Heart right ventricle (tissue), 16 donors: Measurements from ENCODE around the gene ABCB6. TPM values are rescaled to one million over a fixed set of nuclear protein-coding genes. Genes with fewer than 3 reads are reported as not detected.

Experiments
- ATAC-seq, 8 donors: fragments of 200-7000 bp; cut with Tn5 transposase; one replicate each; pipeline ENCODE4 v1.9.1; 2020; ENCODE audit warnings: mild to moderate bottlenecking in 8 of 8, moderate library complexity in 8 of 8, moderate number of reproducible peaks in 1 of 8
- DNase-seq, 2 donors: peaks; one replicate each; pipeline ENCODE4 v3.0.0-alpha.2; 2020
- H3K27ac ChIP-seq, 10 donors: fragments of 200-600 bp; sonication (generic) in 2 of 10; one replicate each; pipeline versions ENCODE4 v1.5.0 to v1.8.0; 2020 to 2022; ENCODE audit warnings: mild to moderate bottlenecking in 3 of 10
- H3K27me3 ChIP-seq, 7 donors: fragments of 200-600 bp; one replicate each; pipeline ENCODE4 v1.8.0; 2021 to 2022; ENCODE audit warnings: mild to moderate bottlenecking in 2 of 7
- H3K36me3 ChIP-seq, 9 donors: fragments of 200-600 bp; sonication (generic) in 1 of 9; one replicate each; pipeline versions ENCODE4 v1.5.0 to v1.8.0; 2020 to 2022; ENCODE audit warnings: mild to moderate bottlenecking in 2 of 9
- H3K4me1 ChIP-seq, 9 donors: fragments of 200-600 bp; sonication (generic) in 1 of 9; one replicate each; pipeline versions ENCODE4 v1.5.0 to v1.8.0; 2020 to 2022; ENCODE audit warnings: mild to moderate bottlenecking in 4 of 9
- H3K4me3 ChIP-seq, 10 donors: fragments of 200-600 bp; sonication (generic) in 2 of 10; one replicate each; pipeline versions ENCODE4 v1.5.0 to v1.8.0; 2020 to 2022; ENCODE audit warnings: mild to moderate bottlenecking in 7 of 10, moderate library complexity in 2 of 10
- H3K9me3 ChIP-seq, 11 donors: fragments of 200-600 bp in 10 of 11; sonication (generic) in 2 of 11; one replicate each; pipeline versions ENCODE4 v1.5.0 to v1.8.0; 2013 to 2022; ENCODE audit warnings: mild to moderate bottlenecking in 2 of 11, control low read depth in 1 of 11, moderate library complexity in 1 of 11
- CTCF ChIP-seq, 9 donors: fragments of 200-600 bp; sonication (generic) in 2 of 9; IDR thresholded peaks; one replicate each; pipeline versions ENCODE4 v1.5.0 to v1.8.0; 2021 to 2022; ENCODE audit warnings: antibody characterized with exemption in 9 of 9, mild to moderate bottlenecking in 5 of 9, moderate library complexity in 1 of 9
- WGBS, 2 donors: extraction: QIAGEN DNeasy Blood & Tissue Kit; methylation state at CpG; one replicate each; pipeline ENCODE4 v1.1.7; 2013; ENCODE audit warnings: inconsistent platforms in 1 of 2; 5-methylcytosine and 5-hydroxymethylcytosine counted together
- intact Hi-C, 10 donors: fragments of 100-400 bp; cut with DNase I; formaldehyde crosslinking; loops; one replicate each; pipeline versions ENCODE4 v1.11.1 to v1.14.2; 2022
- polyA plus RNA-seq, 2 donors: library from polyadenylated mRNA; stranded (reverse); fragments of 200-250 nt; gene quantifications; one replicate each; pipeline ENCODE4 v1.2.3, GENCODE V29; 2013
- total RNA-seq, 10 donors: library from RNA; stranded (reverse); fragmentation: NEBNext Ultra II Directional in 3 of 10; extraction: Animal tissue kit (Norgen Biotek cat#: 25700) in 3 of 10; gene quantifications; one replicate each; pipeline versions ENCODE4 v1.2.1 to v1.2.4, GENCODE V29; 2021 to 2023
- donor health status: Arrhythmogenic right ventricular cardiomyopathy.
- donor health status: ischemic (EF 13 %, LVEDD 7.1; RV severe dilation, severe dysfunction).
- donor health status: healthy with polysubstance abuse.
- donor health status: DM: no; HTN: yes; CAD: no.
- donor health status: DM: no; HTN: no; CAD: no.
- donor health status: ischemic (EF 25% LVEDD 6.9; RV normal size, moderate dysfunction).
- donor health status: ischemic (EF 25% LVEDD 5.7; RV mildly dilated, moderate dysfunction).
- donor health status: healthy.
- donor health status: DM: yes; HTN: yes; CAD: no.
- donor health status: Ischemic cardiomyopathy.
- donor health status: ischemic (EF 35%, LVEDD 5.7; RV mildly dilated, moderate dysfunction).
- donor health status: nonischemic (EF 11% LVEDD 7.7; RV severe dilation, severe dysfunction).
- donor health status: DM: yes; HTN: yes; CAD: no.
- donor health status: PGD.
- donor health status: ischemic (EF 29% LVEDD 5.4; RV normal size, mild dysfunction).
- donor health status: nonischemic (EF 23%, LVEDD 6.1; RV moderate dilation, normal function).

Gene ABCB6
- total and polyA plus RNA-seq, 12 donors = 9.8 to 34.0 (median 18.5) TPM

DNA sequence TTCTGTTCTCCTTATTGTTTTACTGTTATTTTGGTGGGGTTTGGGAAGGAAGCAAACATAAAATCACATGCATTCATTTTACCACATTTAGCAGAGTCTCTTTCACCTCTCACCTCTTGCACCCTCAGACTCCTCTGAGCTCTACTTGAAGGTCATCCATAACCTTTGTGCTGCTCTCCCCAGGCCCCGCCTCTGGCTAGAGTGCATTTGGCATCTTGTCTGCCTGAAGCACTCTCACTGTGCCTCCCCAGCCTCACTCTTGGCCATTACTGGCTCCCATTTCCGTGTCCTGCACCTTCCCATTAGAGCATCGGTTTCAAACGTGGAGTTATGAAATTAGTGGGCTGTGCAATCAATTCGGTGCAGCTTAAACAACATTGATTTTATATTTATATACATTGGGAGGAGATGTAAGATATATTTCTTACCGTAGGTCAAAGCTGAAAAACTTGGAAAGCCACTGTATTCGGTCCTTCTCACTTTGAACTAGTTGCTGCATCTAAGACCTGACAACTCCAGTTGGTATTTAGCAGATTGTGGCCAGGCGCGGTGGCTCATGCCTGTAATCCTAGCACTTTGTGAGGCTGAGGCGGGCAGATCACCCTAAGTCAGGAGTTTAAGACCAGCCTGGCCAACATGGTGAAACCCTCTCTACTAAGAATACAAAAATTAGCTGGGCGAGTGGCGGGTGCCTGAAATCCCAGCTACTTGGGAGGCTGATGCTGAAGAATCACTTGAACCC, 19.1 kb downstream of the ABCB6 start:
- no peak for ATAC-seq
- DNase-seq = no peak
- H3K36me3 ChIP-seq = no peaks in the 10 kb centered on the region
- intact Hi-C loops = no loop called here
- no peaks in the 10 kb centered on the region for H3K4me1 ChIP-seq
- peaks cover 0 to 2% (median 0%) of the 10 kb centered on the region in 11 donors for H3K9me3 ChIP-seq
- H3K27me3 ChIP-seq = peaks cover 0 to 22% (median 3%) of the 10 kb centered on the region in 7 donors
- H3K27ac ChIP-seq = no peak overlapping the region
- WGBS, 2 donors = 83 to 84% methylated on average over 12 of the region's 12 CpGs
- no peak overlapping the region for H3K4me3 ChIP-seq
- no peak for TF ChIP-seq CTCF (IDR thresholded peaks at IDR 0.05)

GRCh38 chr2:219198974-219199373, 19.8 kb downstream of the ABCB6 start:
- DNase-seq = no peak
- no peaks in the 10 kb centered on the region for H3K36me3 ChIP-seq
- H3K4me3 ChIP-seq = no peak overlapping the region
- H3K27ac ChIP-seq = no peak overlapping the region
- WGBS, 2 donors = 71 to 72% methylated on average over 5 of the region's 5 CpGs
- intact Hi-C loops = no loop called here
- ATAC-seq = no peak
- H3K9me3 ChIP-seq = no peaks in the 10 kb centered on the region
- no peak for TF ChIP-seq CTCF (IDR thresholded peaks at IDR 0.05)
- H3K27me3 ChIP-seq = peaks cover 0 to 22% (median 3%) of the 10 kb centered on the region in 7 donors
- H3K4me1 ChIP-seq = no peaks in the 10 kb centered on the region

- Histone ChIP-seq H3K4me3 (no peak overlapping the region), H3K27ac (no peak overlapping the region), H3K9me3 (no peaks in the 10 kb centered on the region), H3K27me3 (peaks cover 0 to 22% (median 3%) of the 10 kb centered on the region in 7 donors), H3K4me1 (no peaks in the 10 kb centered on the region), H3K36me3 (no peaks in the 10 kb centered on the region)
- ATAC-seq (no peak), DNase-seq (no peak)
- intact Hi-C loops = no loop called here
- no peak for TF ChIP-seq CTCF (IDR thresholded peaks at IDR 0.05)
- 96 to 100% methylated on average over 1 of the region's 1 CpG for WGBS, 2 donors
These were observed 21.4 kb downstream of the ABCB6 start for GRCh38 chr2:219197388-219197787.

DNA sequence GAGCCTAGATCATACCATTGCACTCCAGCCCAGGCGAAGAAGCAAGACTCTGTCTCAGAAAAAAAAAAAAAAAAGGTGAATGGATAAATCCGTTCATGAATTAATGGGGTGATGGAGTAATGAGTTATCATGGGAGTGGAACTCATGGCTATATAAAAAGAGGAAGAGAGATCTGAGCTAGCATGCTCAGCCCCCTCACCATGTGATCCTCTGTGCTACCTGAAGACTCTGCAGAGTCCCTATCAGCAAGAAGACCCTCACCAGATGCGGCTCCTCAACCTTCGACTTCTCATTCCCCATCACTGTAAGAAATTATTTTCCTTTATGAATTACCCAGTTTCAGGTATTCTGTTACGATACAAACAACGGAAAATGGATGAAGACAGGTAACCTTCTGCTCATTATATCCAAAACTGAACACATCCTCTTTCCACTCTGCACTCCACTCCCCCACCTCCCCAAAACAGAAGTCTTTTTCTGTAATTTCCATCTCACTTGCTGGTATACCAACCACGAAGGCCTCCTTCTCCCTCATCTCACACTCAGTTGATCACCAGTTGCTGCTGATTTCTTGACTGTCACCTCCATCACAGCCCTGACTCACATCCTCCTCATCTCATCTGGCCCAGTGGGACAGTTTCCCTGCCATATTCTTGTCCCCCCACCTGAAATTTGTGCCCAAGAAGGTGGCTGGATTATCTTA, 31.9 kb downstream of the ABCB6 start:
- Histone ChIP-seq H3K9me3 (no peaks in the 10 kb centered on the region), H3K27ac (no peak overlapping the region), H3K4me1 (peaks cover 0 to 11% (median 0%) of the 10 kb centered on the region in 9 donors), H3K4me3 (no peak overlapping the region), H3K27me3 (no peaks in the 10 kb centered on the region), H3K36me3 (peaks cover 0 to 44% (median 21%) of the 10 kb centered on the region in 9 donors)
- intact Hi-C loops = no loop called here
- TF ChIP-seq CTCF (IDR thresholded peaks at IDR 0.05) = no peak
- DNase-seq (no peak), ATAC-seq (no peak)
- WGBS, 2 donors = 88 to 90% methylated on average over 7 of the region's 7 CpGs
